HCT116 (cell line): ENCODE data around the gene TLCD2. TPM values are rescaled to one million over a fixed set of nuclear protein-coding genes. Genes with fewer than 3 reads are reported as not detected.

Experiments used
- ATAC-seq: fragments of 200-7000 bp; cut with Tn5 transposase; 2 replicates; pipeline ENCODE4 v1.9.1; 2020; ENCODE audit warnings: mild to moderate bottlenecking, moderate library complexity
- BruUV-seq: library from RNA; stranded (reverse); fragments of 400-500 nt; replicated peaks from 2 replicates; lab custom pipeline; 2021; lab: Mats Ljungman, UMichigan
- CTCF ChIA-PET: fragments of 300-600 bp; sonication (Branson Sonifier 250); formaldehyde crosslinking; loops from one replicate; lab custom pipeline; 2021; ENCODE audit warnings: antibody characterized with exemption; lab: Charles Lee
- POLR2A ChIA-PET: fragments of 300-600, 350-600 bp; sonication (Branson Sonifier 250); formaldehyde crosslinking; loops from one replicate; lab custom pipeline; 2021; ENCODE audit warnings: antibody characterized with exemption; lab: Charles Lee
- RAD21 ChIA-PET, 2 experiments: fragments of 300-600 bp; sonication (Branson Sonifier 250); formaldehyde crosslinking; loops; one replicate each; lab custom pipeline; 2023; ENCODE audit warnings: low total read pairs in 2 of 2; ENCODE audit not compliant: uncharacterized antibody in 2 of 2, unreplicated experiment in 2 of 2, low non-redundant PET in 1 of 2; lab: Charles Lee
- DNase-seq: peaks from one replicate; pipeline ENCODE4 v3.0.0-alpha.2; 2010; ENCODE audit warnings: low read depth, low spot score
- H2AFZ ChIP-seq: fragments of 200-600 bp; shearing (Covaris generic), sonication (generic); 2 replicates; pipeline ENCODE4 v1.6.1; 2017; ENCODE audit warnings: low read depth, mixed run types, mixed read lengths, antibody characterized with exemption, low read length; ENCODE audit not compliant: poor library complexity, severe bottlenecking
- H3K27ac ChIP-seq: 2 replicates; pipeline ENCODE4 v1.5.1; 2012; ENCODE audit warnings: low read depth, low read length
- H3K27me3 ChIP-seq: fragments of 200-600 bp; sonication (generic); 2 replicates; pipeline ENCODE4 v1.6.1; 2016; ENCODE audit warnings: mixed run types, low read length, mixed read lengths; ENCODE audit not compliant: insufficient read depth
- H3K36me3 ChIP-seq, 2 experiments: fragments of 200-500 bp in 1 of 2; fragments of 200-600 bp in 1 of 2; sonication (Bioruptor generic) in 1 of 2; sonication (generic) in 1 of 2; 2 replicates each; pipeline versions ENCODE4 v1.5.1 to v1.6.1; 2014 to 2016; ENCODE audit warnings: low read length in 2 of 2, inconsistent platforms in 1 of 2, mixed read lengths in 1 of 2, mixed run types in 1 of 2; ENCODE audit not compliant: insufficient read depth in 2 of 2, control insufficient read depth in 1 of 2
- H3K4me1 ChIP-seq, 2 experiments: fragments of 200-600 bp in 1 of 2; sonication (generic) in 1 of 2; 2 replicates each; pipeline versions ENCODE4 v1.5.1 to v1.6.1; 2012 to 2017; ENCODE audit warnings: low read length in 2 of 2, inconsistent platforms in 1 of 2, mild to moderate bottlenecking in 1 of 2, mixed read lengths in 1 of 2, mixed run types in 1 of 2, moderate library complexity in 1 of 2; ENCODE audit not compliant: insufficient read depth in 2 of 2, control insufficient read depth in 1 of 2
- H3K4me2 ChIP-seq: fragments of 200-600 bp; sonication (generic); 2 replicates; pipeline ENCODE4 v1.6.1; 2017; ENCODE audit warnings: mixed run types, low read length, mixed read lengths
- H3K4me3 ChIP-seq, 2 experiments: fragments of 200-600 bp in 1 of 2; sonication (generic) in 1 of 2; replicated peaks in 1 of 2; 2 replicates each; pipeline ENCODE4 v1.5.1; 2011 to 2016; ENCODE audit warnings: low read length in 2 of 2, control low read depth in 1 of 2, low read depth in 1 of 2, mild to moderate bottlenecking in 1 of 2, mixed read lengths in 1 of 2, mixed run types in 1 of 2
- H3K79me2 ChIP-seq: fragments of 200-600 bp; sonication (generic); 2 replicates; pipeline ENCODE4 v1.6.1; 2017; ENCODE audit warnings: mild to moderate bottlenecking, mixed run types, low read length, moderate library complexity, mixed read lengths; ENCODE audit not compliant: insufficient read depth
- H3K9ac ChIP-seq: fragments of 200-600 bp; sonication (generic); 2 replicates; pipeline ENCODE4 v1.6.1; 2016; ENCODE audit warnings: low read length, mixed read lengths
- H3K9me2 ChIP-seq: fragments of 200-600 bp; sonication (generic), shearing (Covaris generic); 2 replicates; pipeline ENCODE4 v1.6.1; 2017; ENCODE audit warnings: mixed run types, mild to moderate bottlenecking, moderate library complexity; ENCODE audit not compliant: insufficient read depth
- H3K9me3 ChIP-seq, 2 experiments: fragments of 200-500 bp in 1 of 2; fragments of 200-600 bp in 1 of 2; sonication (Bioruptor generic) in 1 of 2; sonication (generic) in 1 of 2; 2 replicates each; pipeline ENCODE4 v1.6.1; 2014 to 2017; ENCODE audit warnings: low read length in 2 of 2, mixed read lengths in 2 of 2, inconsistent platforms in 1 of 2, low read depth in 1 of 2, mild to moderate bottlenecking in 1 of 2, mixed run types in 1 of 2, moderate library complexity in 1 of 2; ENCODE audit not compliant: control insufficient read depth in 1 of 2, insufficient read depth in 1 of 2
- H4K20me1 ChIP-seq: fragments of 200-600 bp; sonication (generic), shearing (Covaris generic); 2 replicates; pipeline ENCODE4 v1.6.1; 2017; ENCODE audit warnings: mixed run types, mild to moderate bottlenecking, moderate library complexity; ENCODE audit not compliant: insufficient read depth
- ATF3 ChIP-seq: IDR thresholded peaks from 2 replicates; pipeline ENCODE4 v1.6.1; 2012
- CBX3 ChIP-seq: IDR thresholded peaks from 2 replicates; pipeline ENCODE4 v1.6.1; 2012; ENCODE audit warnings: low read depth
- CEBPB ChIP-seq: IDR thresholded peaks from 2 replicates; pipeline ENCODE4 v1.6.1; 2012; ENCODE audit warnings: low read depth
- EGR1 ChIP-seq: IDR thresholded peaks from 2 replicates; pipeline ENCODE4 v1.6.1; 2012; ENCODE audit warnings: low read depth
- EZH2phosphoT487 ChIP-seq: fragments of 200-600 bp; IDR thresholded peaks from 2 replicates; pipeline ENCODE4 v1.6.1; 2018; ENCODE audit warnings: antibody characterized with exemption, borderline replicate concordance
- FOSL1 ChIP-seq: IDR thresholded peaks from 2 replicates; pipeline ENCODE4 v1.6.1; 2012; ENCODE audit warnings: low read depth
- JUND ChIP-seq: IDR thresholded peaks from 2 replicates; pipeline ENCODE4 v1.6.1; 2012
- MAX ChIP-seq: IDR thresholded peaks from 2 replicates; pipeline ENCODE4 v1.6.1; 2012
- POLR2A ChIP-seq: IDR thresholded peaks from 2 replicates; pipeline ENCODE4 v1.7.0; 2011; ENCODE audit warnings: borderline replicate concordance; ENCODE audit not compliant: insufficient read depth, insufficient read length; ENCODE audit errors: extremely low read depth
- POLR2AphosphoS5 ChIP-seq: IDR thresholded peaks from 2 replicates; pipeline ENCODE4 v1.6.1; 2011; ENCODE audit warnings: mild to moderate bottlenecking, low read depth, low read length, moderate library complexity
- SIN3A ChIP-seq: IDR thresholded peaks from 2 replicates; pipeline ENCODE4 v1.6.1; 2012; ENCODE audit warnings: low read depth
- SP1 ChIP-seq: IDR thresholded peaks from 2 replicates; pipeline ENCODE4 v1.6.1; 2012; ENCODE audit warnings: low read depth
- SRF ChIP-seq: IDR thresholded peaks from 2 replicates; pipeline ENCODE4 v1.6.1; 2012; ENCODE audit warnings: low read depth
- TCF7L2 ChIP-seq: IDR thresholded peaks from 2 replicates; pipeline ENCODE4 v1.7.0; 2011; ENCODE audit warnings: borderline replicate concordance, inconsistent platforms; ENCODE audit not compliant: insufficient read depth, insufficient read length; ENCODE audit errors: extremely low read depth
- YY1 ChIP-seq: IDR thresholded peaks from 2 replicates; pipeline ENCODE4 v1.6.1; 2011; ENCODE audit warnings: low read length, low read depth, moderate library complexity, mild to moderate bottlenecking; ENCODE audit not compliant: insufficient replicate concordance; ENCODE audit errors: extremely low read depth
- ZFX ChIP-seq: fragments of 450-650 bp; IDR thresholded peaks from 2 replicates; pipeline ENCODE4 v1.6.1; 2017
- ZNF274 ChIP-seq: fragments of 200-500 bp; sonication (Bioruptor generic); IDR thresholded peaks from 2 replicates; pipeline ENCODE4 v1.6.1; 2014; ENCODE audit warnings: mild to moderate bottlenecking, low read depth, low read length, inconsistent platforms
- intact Hi-C: fragments of 100-400 bp; cut with micrococcal nuclease; formaldehyde crosslinking; loops from 2 replicates; pipeline ENCODE4 v1.10.0; 2022
- total RNA-seq: library from RNA; stranded (reverse); gene quantifications from one replicate; pipeline ENCODE4 v1.2.1, GENCODE V29; 2021; ENCODE audit not compliant: unreplicated experiment
- TF ChIP-seq, protein P1 (sequence below): IDR thresholded peaks from 2 replicates; pipeline ENCODE4 v1.6.1; 2011; ENCODE audit warnings: mild to moderate bottlenecking, low read length, moderate library complexity; ENCODE audit not compliant: insufficient replicate concordance; ENCODE audit errors: extremely low read depth
- TF ChIP-seq, protein P2 (sequence below): IDR thresholded peaks from 2 replicates; pipeline ENCODE4 v1.6.1; 2012; ENCODE audit warnings: low read depth
- TF ChIP-seq, protein P3 (sequence below), 3 experiments: fragments of 200-600 bp in 1 of 3; sonication (generic) in 1 of 3; IDR thresholded peaks in 2 of 3; conservative IDR thresholded peaks in 1 of 3; 2 replicates each; pipeline ENCODE4 v1.5.1; 2012 to 2017; ENCODE audit warnings: low read depth in 2 of 3, low read length in 2 of 3, antibody characterized with exemption in 1 of 3, borderline replicate concordance in 1 of 3, control low read depth in 1 of 3, mild to moderate bottlenecking in 1 of 3, mixed read lengths in 1 of 3, mixed run types in 1 of 3, moderate library complexity in 1 of 3; ENCODE audit not compliant: insufficient read depth in 1 of 3

The TLCD2 gene
- total RNA-seq, 1 experiment from 2014 or later, result 1.8 TPM

GRCh38 chr17:1755827-1756262, 45.7 kb upstream of the TLCD2 start:
- H2AFZ ChIP-seq, result no peak overlapping the region
- DNase-seq (no peak), ATAC-seq (no peak)
- no peaks in the 10 kb centered on the region for H3K9me3 ChIP-seq
- ChIA-PET RAD21 (no interaction called here), POLR2A (interaction anchor here (2.6 kb wide), 1 partner anchor 39 kb away, joined by 6 read pairs; no protein-coding TSS in a partner anchor), CTCF (no interaction called here)
- no TSS peak for BruUV-seq
- H3K36me3 ChIP-seq, result no peaks in the 10 kb centered on the region
- peaks cover 0 to 16% of the 10 kb centered on the region in 2 experiments; a peak in 3 of 4 replicates for H3K4me1 ChIP-seq
- TF ChIP-seq, protein P1, sequence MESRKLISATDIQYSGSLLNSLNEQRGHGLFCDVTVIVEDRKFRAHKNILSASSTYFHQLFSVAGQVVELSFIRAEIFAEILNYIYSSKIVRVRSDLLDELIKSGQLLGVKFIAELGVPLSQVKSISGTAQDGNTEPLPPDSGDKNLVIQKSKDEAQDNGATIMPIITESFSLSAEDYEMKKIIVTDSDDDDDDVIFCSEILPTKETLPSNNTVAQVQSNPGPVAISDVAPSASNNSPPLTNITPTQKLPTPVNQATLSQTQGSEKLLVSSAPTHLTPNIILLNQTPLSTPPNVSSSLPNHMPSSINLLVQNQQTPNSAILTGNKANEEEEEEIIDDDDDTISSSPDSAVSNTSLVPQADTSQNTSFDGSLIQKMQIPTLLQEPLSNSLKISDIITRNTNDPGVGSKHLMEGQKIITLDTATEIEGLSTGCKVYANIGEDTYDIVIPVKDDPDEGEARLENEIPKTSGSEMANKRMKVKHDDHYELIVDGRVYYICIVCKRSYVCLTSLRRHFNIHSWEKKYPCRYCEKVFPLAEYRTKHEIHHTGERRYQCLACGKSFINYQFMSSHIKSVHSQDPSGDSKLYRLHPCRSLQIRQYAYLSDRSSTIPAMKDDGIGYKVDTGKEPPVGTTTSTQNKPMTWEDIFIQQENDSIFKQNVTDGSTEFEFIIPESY, result no peak
- TF ChIP-seq POLR2A (no peak), EGR1 (no peak), TCF7L2 (no peak), ZFX (no peak), YY1 (no peak), MAX (no peak), FOSL1 (no peak), ZNF274 (no peak), EZH2phosphoT487 (no peak), JUND (no peak), CEBPB (no peak), SP1 (no peak), SRF (no peak), POLR2AphosphoS5 (no peak), CBX3 (no peak), ATF3 (no peak), SIN3A (no peak)
- TF ChIP-seq, protein P2, sequence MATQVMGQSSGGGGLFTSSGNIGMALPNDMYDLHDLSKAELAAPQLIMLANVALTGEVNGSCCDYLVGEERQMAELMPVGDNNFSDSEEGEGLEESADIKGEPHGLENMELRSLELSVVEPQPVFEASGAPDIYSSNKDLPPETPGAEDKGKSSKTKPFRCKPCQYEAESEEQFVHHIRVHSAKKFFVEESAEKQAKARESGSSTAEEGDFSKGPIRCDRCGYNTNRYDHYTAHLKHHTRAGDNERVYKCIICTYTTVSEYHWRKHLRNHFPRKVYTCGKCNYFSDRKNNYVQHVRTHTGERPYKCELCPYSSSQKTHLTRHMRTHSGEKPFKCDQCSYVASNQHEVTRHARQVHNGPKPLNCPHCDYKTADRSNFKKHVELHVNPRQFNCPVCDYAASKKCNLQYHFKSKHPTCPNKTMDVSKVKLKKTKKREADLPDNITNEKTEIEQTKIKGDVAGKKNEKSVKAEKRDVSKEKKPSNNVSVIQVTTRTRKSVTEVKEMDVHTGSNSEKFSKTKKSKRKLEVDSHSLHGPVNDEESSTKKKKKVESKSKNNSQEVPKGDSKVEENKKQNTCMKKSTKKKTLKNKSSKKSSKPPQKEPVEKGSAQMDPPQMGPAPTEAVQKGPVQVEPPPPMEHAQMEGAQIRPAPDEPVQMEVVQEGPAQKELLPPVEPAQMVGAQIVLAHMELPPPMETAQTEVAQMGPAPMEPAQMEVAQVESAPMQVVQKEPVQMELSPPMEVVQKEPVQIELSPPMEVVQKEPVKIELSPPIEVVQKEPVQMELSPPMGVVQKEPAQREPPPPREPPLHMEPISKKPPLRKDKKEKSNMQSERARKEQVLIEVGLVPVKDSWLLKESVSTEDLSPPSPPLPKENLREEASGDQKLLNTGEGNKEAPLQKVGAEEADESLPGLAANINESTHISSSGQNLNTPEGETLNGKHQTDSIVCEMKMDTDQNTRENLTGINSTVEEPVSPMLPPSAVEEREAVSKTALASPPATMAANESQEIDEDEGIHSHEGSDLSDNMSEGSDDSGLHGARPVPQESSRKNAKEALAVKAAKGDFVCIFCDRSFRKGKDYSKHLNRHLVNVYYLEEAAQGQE, result no peak
- TF ChIP-seq, protein P3, sequence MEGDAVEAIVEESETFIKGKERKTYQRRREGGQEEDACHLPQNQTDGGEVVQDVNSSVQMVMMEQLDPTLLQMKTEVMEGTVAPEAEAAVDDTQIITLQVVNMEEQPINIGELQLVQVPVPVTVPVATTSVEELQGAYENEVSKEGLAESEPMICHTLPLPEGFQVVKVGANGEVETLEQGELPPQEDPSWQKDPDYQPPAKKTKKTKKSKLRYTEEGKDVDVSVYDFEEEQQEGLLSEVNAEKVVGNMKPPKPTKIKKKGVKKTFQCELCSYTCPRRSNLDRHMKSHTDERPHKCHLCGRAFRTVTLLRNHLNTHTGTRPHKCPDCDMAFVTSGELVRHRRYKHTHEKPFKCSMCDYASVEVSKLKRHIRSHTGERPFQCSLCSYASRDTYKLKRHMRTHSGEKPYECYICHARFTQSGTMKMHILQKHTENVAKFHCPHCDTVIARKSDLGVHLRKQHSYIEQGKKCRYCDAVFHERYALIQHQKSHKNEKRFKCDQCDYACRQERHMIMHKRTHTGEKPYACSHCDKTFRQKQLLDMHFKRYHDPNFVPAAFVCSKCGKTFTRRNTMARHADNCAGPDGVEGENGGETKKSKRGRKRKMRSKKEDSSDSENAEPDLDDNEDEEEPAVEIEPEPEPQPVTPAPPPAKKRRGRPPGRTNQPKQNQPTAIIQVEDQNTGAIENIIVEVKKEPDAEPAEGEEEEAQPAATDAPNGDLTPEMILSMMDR (IDR thresholded peaks at IDR 0.05 in 2 of 3, conservative IDR thresholded peaks at IDR 0.05 in 1 of 3; ENCODE audit: borderline replicate concordance in 1 of 3, insufficient read depth in 1 of 3, low read depth in 2 of 3, low read length in 2 of 3), result no peak
- no peak overlapping the region for H3K4me3 ChIP-seq
- no peak overlapping the region for H3K9ac ChIP-seq
- intact Hi-C loops, result no loop called here
- no peaks in the 10 kb centered on the region for H3K27me3 ChIP-seq
- H4K20me1 ChIP-seq, result no peaks in the 10 kb centered on the region
- no peak overlapping the region for H3K4me2 ChIP-seq
- H3K79me2 ChIP-seq, result no peaks in the 10 kb centered on the region
- H3K9me2 ChIP-seq, result no peaks in the 10 kb centered on the region
- no peak overlapping the region for H3K27ac ChIP-seq
